ENCODE results near the gene MADD.
"Not testable (repeated sequence)": the region's sequence is repeated elsewhere in the genome, so short reads cannot be mapped to it uniquely, and the experiment has no call there.

The MADD gene

GRCh38 chr11:47326198-47326597, 56.3 kb downstream of the MADD start:
- DNase-seq: no peak

- DNase-seq: no peak
Measured at GRCh38 chr11:47327025-47327424, 57.1 kb downstream of the MADD start.

GRCh38 chr11:47327949-47328348, 58.0 kb downstream of the MADD start:
- DNase-seq: no peak

- no peak for DNase-seq
Measured at GRCh38 chr11:47328449-47329390, 58.8 kb downstream of the MADD start.

GRCh38 chr11:47329431-47329986, 59.6 kb downstream of the MADD start:
- no peak for DNase-seq

GRCh38 chr11:47329987-47330931, 60.3 kb downstream of the MADD start:
- peak in 1 of 2 experiments; percentile 43 for DNase-seq

- DNase-seq: no peak
Measured at GRCh38 chr11:47331454-47332302, 61.7 kb downstream of the MADD start.

- no peak for DNase-seq
Measured at GRCh38 chr11:47332303-47332711, 62.4 kb downstream of the MADD start.

- no peak for DNase-seq
Measured at GRCh38 chr11:47332791-47333525, 63.0 kb downstream of the MADD start.

GRCh38 chr11:47333526-47333845, 63.6 kb downstream of the MADD start:
- no peak for DNase-seq

- DNase-seq: no peak
Measured at GRCh38 chr11:47333886-47334443, 64.0 kb downstream of the MADD start.

- not testable (repeated sequence) for DNase-seq
Measured at GRCh38 chr11:47334699-47335411, 64.9 kb downstream of the MADD start.

- no peak for DNase-seq
Measured at GRCh38 chr11:47335733-47336132, 65.8 kb downstream of the MADD start.

GRCh38 chr11:47336595-47336994, 66.7 kb downstream of the MADD start:
- DNase-seq: no peak

GRCh38 chr11:47337229-47337924, 67.4 kb downstream of the MADD start:
- no peak for DNase-seq

- no peak for DNase-seq
Measured at GRCh38 chr11:47338396-47339241, 68.7 kb downstream of the MADD start.

- no peak for DNase-seq
Measured at GRCh38 chr11:47340010-47340409, 70.1 kb downstream of the MADD start.

GRCh38 chr11:47340980-47341775, 71.2 kb downstream of the MADD start:
- no peak for DNase-seq

Data from NCI-H524 (cell line).